ENCODE results near the gene NEDD9. TPM values are rescaled to one million over a fixed set of nuclear protein-coding genes. Genes with fewer than 3 reads are reported as not detected.

Gene NEDD9
- total and polyA plus RNA-seq, 2 of the 4 experiments (the other 2 are of a cell fraction), result 7.6 to 16.5 TPM

DNA sequence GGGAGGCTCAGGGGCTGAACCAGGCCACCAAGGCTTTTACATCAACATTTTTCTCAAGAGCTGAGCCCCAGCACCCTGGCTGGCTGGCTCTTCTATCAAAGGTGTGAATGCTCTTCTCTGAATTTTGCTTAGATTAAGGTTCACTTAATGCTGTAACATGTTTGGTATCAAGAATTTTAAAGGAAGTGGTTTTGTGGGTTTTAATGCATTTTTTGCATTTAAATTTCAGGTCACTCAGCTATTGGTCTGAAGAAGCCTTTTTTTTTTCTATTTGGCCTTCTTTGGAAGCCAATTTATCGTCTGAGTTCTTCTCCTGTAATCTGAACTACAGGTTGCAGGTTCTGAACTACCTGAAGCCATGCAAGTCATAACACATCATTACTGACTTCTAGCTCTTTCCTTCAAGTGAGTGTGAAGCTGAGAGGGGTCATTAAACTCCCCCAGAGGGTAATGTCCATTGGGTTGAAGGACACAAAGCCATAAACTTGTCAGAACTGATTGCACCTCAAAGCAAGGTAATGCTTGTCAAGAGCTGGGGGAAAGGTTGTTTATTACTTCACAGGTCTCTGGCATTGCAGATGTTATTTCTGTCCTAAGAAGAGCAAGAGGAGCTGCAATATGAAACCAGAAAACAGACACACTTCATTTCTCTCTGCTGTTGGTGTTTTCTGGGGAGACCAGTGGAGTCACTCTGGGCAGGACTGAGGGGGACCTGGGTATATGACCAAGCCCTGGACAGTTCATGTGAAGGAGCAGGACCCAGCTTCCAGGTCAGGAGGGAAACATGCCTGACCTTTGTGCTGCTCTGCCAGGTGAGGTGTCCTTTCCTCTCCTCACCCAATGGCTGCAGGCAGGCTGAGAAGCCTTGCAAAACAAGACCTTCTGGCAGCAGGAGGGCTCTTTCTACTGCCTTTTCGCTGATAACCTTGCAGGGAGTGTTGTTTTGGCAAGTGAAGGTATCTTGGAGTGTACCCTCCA is 26.1 kb upstream of the NEDD9 start:
- peaks cover 7% of the 10 kb centered on the region; the same call in 1 of the 2 replicates for H3K4me1 ChIP-seq (ENCODE audit: control insufficient read depth, insufficient read depth, low read length)
- TF ChIP-seq BHLHE40 (IDR thresholded peaks at IDR 0.05; ENCODE audit: low read depth, low read length), result no peak
- H3K4me2 ChIP-seq (ENCODE audit: low read depth, low read length), result no peak overlapping the region
- intact Hi-C loops (cut with micrococcal nuclease), result no loop called here
- peak overlapping the region; percentile 3; the same call in 1 of the 2 replicates for H3K14ac ChIP-seq (replicated peaks; ENCODE audit: low read depth, low read length)
- H3K23ac ChIP-seq (ENCODE audit: low read depth, low read length), result 0 out of 2 replicates have a peak overlapping the region, but pooled peaks have one; percentile 20
- H3K27me3 ChIP-seq (ENCODE audit: control insufficient read depth, insufficient read depth, low read length), result no peaks in the 10 kb centered on the region
- in situ Hi-C loops (cut with MboI; ENCODE audit: low sequenced_read_pairs), result no loop called here
- DNase-seq (no peak), ATAC-seq (ENCODE audit: low read depth) (no peak)
- H3K9ac ChIP-seq (ENCODE audit: low read depth, low read length), result no peak overlapping the region
- ChIA-PET POLR2A (ENCODE audit: unreplicated experiment) (no interaction called here), CTCF (interaction anchor here (0.5 to 1.0 kb wide), 3 partner anchors 30 to 1141 kb away, joined by 3 read pairs; no protein-coding TSS in a partner anchor)
- dilution Hi-C loops (cut with HindIII; ENCODE audit: low sequenced_read_pairs, unreplicated experiment), result no loop called here
- peak overlapping the region; percentile 52; the same call in 1 of the 3 replicates for H2BK15ac ChIP-seq (ENCODE audit: low read depth, low read length)
- H2BK120ac ChIP-seq (ENCODE audit: low read depth, low read length), result peak overlapping the region; percentile 19
- H4K91ac ChIP-seq (ENCODE audit: insufficient read depth, low read depth, low read length), result peak overlapping the region; percentile 48
- H3K36me3 ChIP-seq (ENCODE audit: control insufficient read depth, insufficient read depth, low read length), result no peaks in the 10 kb centered on the region
- H3K79me1 ChIP-seq (ENCODE audit: low read depth in 1 of 2, low read length in 2 of 2), result no peaks in the 10 kb centered on the region
- H2AFZ ChIP-seq (replicated peaks; ENCODE audit: low read length, poor library complexity), result peak overlapping the region; percentile 29
- no CpG with 5 or more reads among the region's 2 CpGs for WGBS, 2 experiments (ENCODE audit: extremely low coverage in 2 of 2, insufficient read length in 1 of 2)
- H4K5ac ChIP-seq (ENCODE audit: low read depth, low read length), result no peak overlapping the region
- H3K4ac ChIP-seq (ENCODE audit: low read depth, low read length), result peak overlapping the region; percentile 27; the same call in 1 of the 2 replicates
- H3K4me3 ChIP-seq (ENCODE audit: insufficient read depth, low read depth, low read length), result no peak overlapping the region
- peak overlapping the region; percentile 41; the same call in 1 of the 2 replicates for H2BK20ac ChIP-seq (ENCODE audit: low read depth, low read length)
- BruUV-seq (replicated peaks), result no TSS peak
- no peak overlapping the region for H3K56ac ChIP-seq (ENCODE audit: extremely low read depth, insufficient read depth, low read length)
- H2AK5ac ChIP-seq (ENCODE audit: low read depth, low read length), result no peak overlapping the region
- H4K20me1 ChIP-seq (ENCODE audit: insufficient read depth, low read length), result no peaks in the 10 kb centered on the region
- no peak overlapping the region for H2BK5ac ChIP-seq (ENCODE audit: low read depth, low read length, poor library complexity, severe bottlenecking)
- H2AK9ac ChIP-seq (replicated peaks; ENCODE audit: low read depth, low read length, poor library complexity), result no peak overlapping the region
- H3K9me1 ChIP-seq (ENCODE audit: insufficient read depth, low read length), result peaks cover 2% of the 10 kb centered on the region; the same call in 1 of the 2 replicates
- H4K8ac ChIP-seq (ENCODE audit: low read depth in 2 of 2, low read length in 2 of 2), result no peak overlapping the region
- H3K18ac ChIP-seq (ENCODE audit: low read depth, low read length), result no peak overlapping the region
- no peaks in the 10 kb centered on the region for H3K9me3 ChIP-seq (ENCODE audit: control insufficient read depth, insufficient read depth, low read length)
- H3K27ac ChIP-seq (ENCODE audit: insufficient read depth, low read length), result no peak overlapping the region

Measured in IMR-90 (cell line).